Measurements from ENCODE around the gene SLN.

GRCh38 chr11:107716884-107717532, 5.2 kb upstream of the SLN start:
- no peak for TF ChIP-seq THAP12 (CRISPR knock-in tag; IDR thresholded peaks at IDR 0.05)
- TF ChIP-seq CHD2 (IDR thresholded peaks at IDR 0.05; ENCODE audit: low read depth, low read length): no peak
- no peak for TF ChIP-seq EZH2 (IDR thresholded peaks at IDR 0.05; ENCODE audit: borderline replicate concordance, low read depth, low read length)
- no peak for TF ChIP-seq CTCF (IDR thresholded peaks at IDR 0.05 in 2 of 3, conservative IDR thresholded peaks at IDR 0.05 in 1 of 3; ENCODE audit: insufficient read depth in 2 of 3, low read depth in 1 of 3, low read length in 3 of 3)
- TF ChIP-seq CCAR2 (IDR thresholded peaks at IDR 0.05; ENCODE audit: low read depth, low read length): no peak
- no peak for TF ChIP-seq TBL1XR1 (IDR thresholded peaks at IDR 0.05; ENCODE audit: low read length in 2 of 2)
- no peak for TF ChIP-seq SP2 (IDR thresholded peaks at IDR 0.05; ENCODE audit: extremely low read depth, low read depth, low read length, poor library complexity, severe bottlenecking)
